Breast epithelium (tissue), 3 donors: ENCODE data around the gene GTPBP3.

Experiments
- CTCF ChIP-seq, 3 donors: fragments of 450-650 bp; IDR thresholded peaks; one replicate each; pipeline ENCODE4 v1.5.1; 2016 to 2017; ENCODE audit warnings: antibody characterized with exemption in 3 of 3, mild to moderate bottlenecking in 3 of 3, moderate library complexity in 3 of 3
- POLR2A ChIP-seq: fragments of 450-650 bp; IDR thresholded peaks from one replicate; pipeline ENCODE4 v1.6.1; 2016; ENCODE audit warnings: antibody characterized with exemption, mild to moderate bottlenecking, moderate library complexity
- POLR2AphosphoS5 ChIP-seq, 3 donors: sonication (generic); formaldehyde crosslinking; IDR thresholded peaks; one replicate each; pipeline ENCODE4 v1.6.1; 2017; ENCODE audit warnings: antibody characterized with exemption in 3 of 3

- TF ChIP-seq CTCF (IDR thresholded peaks at IDR 0.05) (no peak), POLR2AphosphoS5 (IDR thresholded peaks at IDR 0.05) (no peak), POLR2A (no peak)
Observed at GRCh38 chr19:17331045-17331558, 6.3 kb upstream of the GTPBP3 start.
